Panc1 (cell line): ENCODE results near the gene DACH1.

ENCODE experiments used
- CTCF ChIP-seq: fragments of 450-650 bp; IDR thresholded peaks from 2 replicates; pipeline ENCODE4 v1.5.1; 2017; ENCODE audit warnings: mild to moderate bottlenecking
- POLR2AphosphoS5 ChIP-seq: IDR thresholded peaks from 2 replicates; pipeline ENCODE4 v1.6.1; 2012; ENCODE audit warnings: mild to moderate bottlenecking, low read depth, low read length, moderate library complexity
- REST ChIP-seq, 2 experiments: IDR thresholded peaks; 2 replicates each; pipeline ENCODE4 v1.6.1; 2011 to 2012; ENCODE audit warnings: low read depth in 2 of 2, control low read depth in 1 of 2, low read length in 1 of 2, mild to moderate bottlenecking in 1 of 2, moderate library complexity in 1 of 2; ENCODE audit not compliant: insufficient read depth in 1 of 2

- TF ChIP-seq REST (IDR thresholded peaks at IDR 0.05; ENCODE audit: insufficient read depth in 1 of 2, low read depth in 2 of 2, low read length in 1 of 2) (no peak), POLR2AphosphoS5 (no peak), CTCF (no peak)
Observed at GRCh38 chr13:71499944-71500514, 367.0 kb downstream of the DACH1 start.
